Breast epithelium (tissue), 3 donors: ENCODE measurements around the gene SKIC2.

Experiments used
- POLR2A ChIP-seq: fragments of 450-650 bp; IDR thresholded peaks from one replicate; pipeline ENCODE4 v1.6.1; 2016; ENCODE audit warnings: antibody characterized with exemption, mild to moderate bottlenecking, moderate library complexity
- POLR2AphosphoS5 ChIP-seq, 3 donors: sonication (generic); formaldehyde crosslinking; IDR thresholded peaks; one replicate each; pipeline ENCODE4 v1.6.1; 2017; ENCODE audit warnings: antibody characterized with exemption in 3 of 3

GRCh38 chr6:31947864-31948263 is 11.1 kb upstream of the SKIC2 start:
- TF ChIP-seq POLR2A (no peak), POLR2AphosphoS5 (IDR thresholded peaks at IDR 0.05) (no peak)
